Esophagus muscularis mucosa (tissue), 4 donors: ENCODE data around the gene LRRC8C. TPM values are rescaled to one million over a fixed set of nuclear protein-coding genes. Genes with fewer than 3 reads are reported as not detected.

Source experiments
- DNase-seq: peaks from one replicate; pipeline ENCODE4 v3.0.0-alpha.2; 2017; ENCODE audit errors: extremely low spot score
- H3K27ac ChIP-seq, 4 donors: fragments of 200-600 bp; sonication (generic); replicated peaks in 1 of 4; 1 replicate in 3 of 4; 2 replicates in 1 of 4; pipeline ENCODE4 v1.5.1; 2016 to 2019; ENCODE audit warnings: mild to moderate bottlenecking in 1 of 4
- H3K27me3 ChIP-seq, 4 donors: fragments of 200-600 bp; sonication (generic); one replicate each; pipeline versions ENCODE4 v1.5.1 to v1.6.0; 2016 to 2019
- H3K36me3 ChIP-seq, 4 donors: fragments of 200-600 bp; sonication (generic); one replicate each; pipeline ENCODE4 v1.5.1; 2016 to 2019
- H3K4me1 ChIP-seq, 4 donors: fragments of 200-600 bp; sonication (generic); one replicate each; pipeline ENCODE4 v1.5.1; 2016 to 2019
- H3K4me3 ChIP-seq, 4 donors: fragments of 200-600 bp; sonication (generic); 1 replicate in 2 of 4; 2 replicates in 2 of 4; pipeline ENCODE4 v1.5.1; 2016 to 2019; ENCODE audit warnings: mild to moderate bottlenecking in 4 of 4, moderate library complexity in 1 of 4
- H3K9me3 ChIP-seq, 4 donors: fragments of 200-600 bp; sonication (generic); 1 replicate in 3 of 4; 2 replicates in 1 of 4; pipeline ENCODE4 v1.5.1; 2016 to 2019
- EP300 ChIP-seq: sonication (generic); formaldehyde crosslinking; IDR thresholded peaks from one replicate; pipeline ENCODE4 v1.6.1; 2017; ENCODE audit warnings: antibody characterized with exemption
- POLR2A ChIP-seq: fragments of 450-650 bp; IDR thresholded peaks from one replicate; pipeline ENCODE4 v1.6.1; 2017; ENCODE audit warnings: antibody characterized with exemption, moderate library complexity, mild to moderate bottlenecking, low read depth
- POLR2AphosphoS5 ChIP-seq, 2 donors: sonication (generic); formaldehyde crosslinking; IDR thresholded peaks; one replicate each; pipeline ENCODE4 v1.6.1; 2017; ENCODE audit warnings: antibody characterized with exemption in 2 of 2
- WGBS: methylation state at CpG from one replicate; pipeline ENCODE4 v1.1.5; 2018; 5-methylcytosine and 5-hydroxymethylcytosine counted together
- intact Hi-C: fragments of 100-400 bp; cut with DNase I; formaldehyde crosslinking; loops from one replicate; pipeline ENCODE4 v1.15.1; 2023
- total RNA-seq, 4 donors: library from RNA; depleted of rRNA; stranded (reverse); fragments of >200 nt; gene quantifications; one replicate each; pipeline versions ENCODE4 v1.1.0 to v1.2.1, GENCODE V29; 2016
- TF ChIP-seq, protein P1 (sequence below), 3 experiments: fragments of 200-600 bp in 2 of 3; fragments of 450-650 bp in 1 of 3; sonication (generic) in 2 of 3; IDR thresholded peaks; one replicate each; pipeline ENCODE4 v1.5.1; 2017 to 2019; ENCODE audit warnings: antibody characterized with exemption in 3 of 3, mild to moderate bottlenecking in 2 of 3, moderate library complexity in 1 of 3

The LRRC8C gene
- total RNA-seq, 4 donors from 2014 or later: 5.8 to 8.9 (median 7.4) TPM

DNA sequence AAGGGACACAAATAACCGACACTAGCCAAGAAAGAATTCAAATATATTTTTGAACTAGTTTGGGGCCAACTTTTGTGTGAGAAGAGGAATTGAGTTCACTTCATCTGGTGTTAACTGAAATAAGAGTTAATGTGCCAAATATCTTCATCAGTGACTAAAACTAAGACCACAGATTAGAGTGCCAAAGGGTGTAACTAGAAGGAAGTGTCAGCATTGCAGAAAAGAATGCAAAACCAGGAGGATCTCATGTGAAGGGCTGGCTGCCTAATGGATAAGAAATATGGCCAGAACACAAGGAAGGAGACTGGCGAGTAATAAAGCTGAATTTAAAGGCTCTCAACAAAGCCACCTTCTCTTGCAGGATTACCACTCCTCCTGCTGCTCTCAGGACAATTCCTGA, 126.1 kb downstream of the LRRC8C start:
- intact Hi-C loops: no loop called here
- TF ChIP-seq, protein P1, sequence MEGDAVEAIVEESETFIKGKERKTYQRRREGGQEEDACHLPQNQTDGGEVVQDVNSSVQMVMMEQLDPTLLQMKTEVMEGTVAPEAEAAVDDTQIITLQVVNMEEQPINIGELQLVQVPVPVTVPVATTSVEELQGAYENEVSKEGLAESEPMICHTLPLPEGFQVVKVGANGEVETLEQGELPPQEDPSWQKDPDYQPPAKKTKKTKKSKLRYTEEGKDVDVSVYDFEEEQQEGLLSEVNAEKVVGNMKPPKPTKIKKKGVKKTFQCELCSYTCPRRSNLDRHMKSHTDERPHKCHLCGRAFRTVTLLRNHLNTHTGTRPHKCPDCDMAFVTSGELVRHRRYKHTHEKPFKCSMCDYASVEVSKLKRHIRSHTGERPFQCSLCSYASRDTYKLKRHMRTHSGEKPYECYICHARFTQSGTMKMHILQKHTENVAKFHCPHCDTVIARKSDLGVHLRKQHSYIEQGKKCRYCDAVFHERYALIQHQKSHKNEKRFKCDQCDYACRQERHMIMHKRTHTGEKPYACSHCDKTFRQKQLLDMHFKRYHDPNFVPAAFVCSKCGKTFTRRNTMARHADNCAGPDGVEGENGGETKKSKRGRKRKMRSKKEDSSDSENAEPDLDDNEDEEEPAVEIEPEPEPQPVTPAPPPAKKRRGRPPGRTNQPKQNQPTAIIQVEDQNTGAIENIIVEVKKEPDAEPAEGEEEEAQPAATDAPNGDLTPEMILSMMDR (IDR thresholded peaks at IDR 0.05): no peak
- no peak for TF ChIP-seq POLR2A
- TF ChIP-seq POLR2AphosphoS5 (IDR thresholded peaks at IDR 0.05): no peak
- no peak for TF ChIP-seq EP300
- H3K27ac ChIP-seq: no peak overlapping the region
- WGBS: 64% methylated on average over 2 of the region's 2 CpGs
- no peaks in the 10 kb centered on the region for H3K27me3 ChIP-seq
- no peaks in the 10 kb centered on the region for H3K36me3 ChIP-seq
- no peaks in the 10 kb centered on the region for H3K9me3 ChIP-seq
- no peak for DNase-seq
- peaks cover 31 to 48% (median 39%) of the 10 kb centered on the region in 4 donors for H3K4me1 ChIP-seq
- no peak overlapping the region for H3K4me3 ChIP-seq

DNA sequence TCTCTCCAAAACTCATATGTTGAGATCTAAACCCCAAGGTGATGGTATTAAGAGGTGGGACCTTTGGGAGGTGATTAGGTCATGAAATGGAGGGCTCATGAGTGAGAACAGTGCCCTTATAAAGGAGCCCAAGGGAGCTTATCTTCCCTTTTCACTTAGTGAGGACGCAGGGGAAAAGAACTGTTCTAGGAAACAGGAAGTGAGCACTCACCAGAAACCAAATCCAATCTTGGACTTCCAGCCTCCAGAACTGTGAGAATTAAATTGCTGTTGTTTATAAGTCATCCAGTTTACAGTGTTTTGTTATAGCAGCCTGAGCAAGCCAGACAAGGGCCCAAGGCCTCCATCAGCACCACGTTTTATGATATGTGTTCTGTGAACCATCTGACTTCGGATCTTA, 127.6 kb downstream of the LRRC8C start:
- Histone ChIP-seq H3K27ac (no peak overlapping the region), H3K27me3 (no peaks in the 10 kb centered on the region), H3K4me1 (peaks cover 31 to 48% (median 39%) of the 10 kb centered on the region in 4 donors), H3K4me3 (no peak overlapping the region), H3K9me3 (no peaks in the 10 kb centered on the region), H3K36me3 (no peaks in the 10 kb centered on the region)
- no peak for DNase-seq
- intact Hi-C loops: loop anchor here (5.0 kb wide), 1 partner anchor 278 kb away; no protein-coding TSS in a partner anchor
- 78% methylated on average over 3 of the region's 3 CpGs for WGBS
- TF ChIP-seq POLR2AphosphoS5 (IDR thresholded peaks at IDR 0.05) (no peak), POLR2A (no peak), EP300 (no peak)
- TF ChIP-seq, protein P1 (IDR thresholded peaks at IDR 0.05): no peak

DNA sequence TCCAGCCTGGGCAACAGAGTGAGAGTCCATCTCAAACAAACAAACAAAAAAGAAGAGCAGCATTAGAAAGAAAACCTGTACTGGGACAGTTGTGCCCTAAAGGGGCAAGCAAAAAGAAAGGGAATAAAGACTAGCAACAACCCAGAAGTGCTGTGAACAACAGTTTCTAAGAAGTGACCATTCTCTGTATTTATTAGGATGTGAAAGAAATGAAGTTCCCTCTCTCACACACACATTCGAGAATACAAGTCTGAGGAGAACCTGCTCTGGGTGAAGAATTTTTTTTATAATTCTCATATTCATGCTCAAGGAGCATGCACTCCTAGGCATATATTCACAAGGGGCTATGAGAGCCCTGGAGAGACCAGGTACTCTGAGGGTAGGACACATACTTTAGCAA, 128.4 kb downstream of the LRRC8C start:
- TF ChIP-seq POLR2AphosphoS5 (IDR thresholded peaks at IDR 0.05) (no peak), POLR2A (no peak), EP300 (no peak)
- TF ChIP-seq, protein P1 (IDR thresholded peaks at IDR 0.05): no peak
- H3K4me3 ChIP-seq: no peak overlapping the region
- H3K36me3 ChIP-seq: no peaks in the 10 kb centered on the region
- 73% methylated on average over 1 of the region's 1 CpG for WGBS
- no peaks in the 10 kb centered on the region for H3K27me3 ChIP-seq
- intact Hi-C loops: loop anchor here (5.0 kb wide), 1 partner anchor 279 kb away; no protein-coding TSS in a partner anchor
- DNase-seq: no peak
- peaks cover 31 to 48% (median 39%) of the 10 kb centered on the region in 4 donors for H3K4me1 ChIP-seq
- no peaks in the 10 kb centered on the region for H3K9me3 ChIP-seq
- H3K27ac ChIP-seq: no peak overlapping the region

DNA sequence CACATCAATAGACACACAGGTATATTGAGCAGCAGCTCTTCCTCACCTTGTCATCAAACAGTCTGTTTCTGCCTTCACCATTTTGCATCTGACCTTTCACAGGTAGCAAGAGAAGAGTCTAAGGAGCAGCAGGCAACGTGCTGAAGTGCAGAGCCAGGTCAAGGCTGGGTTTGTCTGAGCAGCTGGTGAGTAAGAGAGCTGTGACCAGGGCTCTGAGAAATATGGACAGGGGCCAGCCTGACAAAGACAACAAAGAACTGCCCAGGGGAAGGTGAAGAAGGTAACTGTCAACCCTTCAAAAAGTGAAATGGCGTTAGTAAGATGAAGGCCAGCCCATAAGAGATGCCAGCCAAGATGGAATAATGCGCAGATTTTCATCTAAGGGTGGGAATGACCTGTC, 129.0 kb downstream of the LRRC8C start:
- intact Hi-C loops: loop anchor here (2.0 to 5.0 kb wide), 2 partner anchors 129 to 280 kb away; partner anchors contain the start of gene LRRC8C
- Histone ChIP-seq H3K36me3 (no peaks in the 10 kb centered on the region), H3K27me3 (no peaks in the 10 kb centered on the region), H3K27ac (peak overlapping the region in 1 of 4 donors; percentile 57), H3K4me1 (peaks cover 31 to 48% (median 38%) of the 10 kb centered on the region in 4 donors), H3K4me3 (no peak overlapping the region), H3K9me3 (no peaks in the 10 kb centered on the region)
- DNase-seq: no peak
- TF ChIP-seq POLR2A (no peak), EP300 (no peak), POLR2AphosphoS5 (IDR thresholded peaks at IDR 0.05) (no peak)
- TF ChIP-seq, protein P1 (IDR thresholded peaks at IDR 0.05): no peak
- WGBS: 90% methylated on average over 3 of the region's 3 CpGs

DNA sequence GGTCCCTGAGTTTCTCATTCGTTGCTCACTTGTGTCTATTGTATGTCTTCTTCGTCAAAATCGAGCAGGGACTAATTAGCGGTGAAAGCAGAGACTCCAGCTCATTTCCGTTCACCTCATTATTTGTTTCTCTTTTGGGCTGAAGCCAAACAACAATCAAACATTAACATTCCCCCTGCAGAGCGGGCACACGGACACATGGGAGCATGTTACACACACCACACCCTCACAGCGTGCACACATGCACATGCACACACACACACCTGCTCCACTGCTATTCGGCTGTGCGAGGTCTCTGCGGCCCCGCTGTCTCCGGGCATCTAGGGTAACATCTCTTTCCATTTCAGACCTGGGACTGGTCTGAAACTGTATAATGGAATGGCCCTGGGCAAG, 129.5 kb downstream of the LRRC8C start:
- no peaks in the 10 kb centered on the region for H3K36me3 ChIP-seq
- intact Hi-C loops: loop anchor here (2.0 to 5.0 kb wide), 2 partner anchors 130 to 280 kb away; partner anchors contain the start of gene LRRC8C
- peak overlapping the region; percentile 57 to 63 (median 60) for H3K27ac ChIP-seq
- no peak for DNase-seq
- no peaks in the 10 kb centered on the region for H3K9me3 ChIP-seq
- TF ChIP-seq EP300: no peak
- no peak for TF ChIP-seq POLR2A
- TF ChIP-seq, protein P1 (IDR thresholded peaks at IDR 0.05): no peak
- TF ChIP-seq POLR2AphosphoS5 (IDR thresholded peaks at IDR 0.05): no peak
- no peaks in the 10 kb centered on the region for H3K27me3 ChIP-seq
- H3K4me1 ChIP-seq: peaks cover 28 to 48% (median 35%) of the 10 kb centered on the region in 4 donors
- H3K4me3 ChIP-seq: peak overlapping the region; percentile 50 to 65 (median 56)
- WGBS: 65% methylated on average over 13 of the region's 13 CpGs
